DND-41 (cell line): Measurements from ENCODE around the gene BMPR2.

ENCODE experiments used
- CTCF ChIP-seq: IDR thresholded peaks from 2 replicates; pipeline ENCODE4 v1.5.1; 2012; ENCODE audit warnings: borderline replicate concordance, low read length, moderate library complexity, mild to moderate bottlenecking; ENCODE audit not compliant: poor library complexity, severe bottlenecking; ENCODE audit errors: extremely low read depth
- EZH2 ChIP-seq: IDR thresholded peaks from 3 replicates; pipeline ENCODE4 v1.6.1; 2012; ENCODE audit warnings: borderline replicate concordance, low read depth, mild to moderate bottlenecking, moderate library complexity, low read length, inconsistent platforms; ENCODE audit not compliant: severe bottlenecking

GRCh38 chr2:202541137-202541536 lies 165.0 kb downstream of the BMPR2 start:
- TF ChIP-seq CTCF: no peak
- no peak for TF ChIP-seq EZH2
